BLaER1 treated with 17β-estradiol and CSF1 and Interleukin-3, amounts not matched to agents 10 nM and 100 nM (cell line): ENCODE results near the gene PBX1.

Experiments used
- H3K27ac ChIP-seq, 11 experiments: shearing (Covaris generic); formaldehyde crosslinking; 2 replicates each; pipeline ENCODE4 v1.8.1; 2022
- H3K27me3 ChIP-seq, 11 experiments: shearing (Covaris generic); formaldehyde crosslinking; 2 replicates each; pipeline ENCODE4 v1.8.1; 2022
- H3K36me3 ChIP-seq, 11 experiments: shearing (Covaris generic); formaldehyde crosslinking; 2 replicates each; pipeline ENCODE4 v1.8.1; 2022
- H3K4me1 ChIP-seq, 10 experiments: shearing (Covaris generic); formaldehyde crosslinking; 2 replicates each; pipeline ENCODE4 v1.8.1; 2022
- H3K4me2 ChIP-seq, 11 experiments: shearing (Covaris generic); formaldehyde crosslinking; 2 replicates each; pipeline ENCODE4 v1.8.1; 2022
- H3K4me3 ChIP-seq, 10 experiments: shearing (Covaris generic); formaldehyde crosslinking; 2 replicates each; pipeline ENCODE4 v1.8.1; 2022
- H3K9ac ChIP-seq, 11 experiments: shearing (Covaris generic); formaldehyde crosslinking; 2 replicates each; pipeline ENCODE4 v1.8.1; 2022
- H3K9me3 ChIP-seq, 11 experiments: shearing (Covaris generic); formaldehyde crosslinking; replicated peaks in 1 of 11; 2 replicates each; pipeline ENCODE4 v1.8.1; 2022
- H4K20me1 ChIP-seq, 11 experiments: shearing (Covaris generic); formaldehyde crosslinking; 2 replicates each; pipeline ENCODE4 v1.8.1; 2022
- Cebpa-rat ChIP-seq, 11 experiments: shearing (Covaris generic); IDR thresholded peaks; 2 replicates each; pipeline ENCODE4 v1.8.1; 2022

The PBX1 gene

DNA sequence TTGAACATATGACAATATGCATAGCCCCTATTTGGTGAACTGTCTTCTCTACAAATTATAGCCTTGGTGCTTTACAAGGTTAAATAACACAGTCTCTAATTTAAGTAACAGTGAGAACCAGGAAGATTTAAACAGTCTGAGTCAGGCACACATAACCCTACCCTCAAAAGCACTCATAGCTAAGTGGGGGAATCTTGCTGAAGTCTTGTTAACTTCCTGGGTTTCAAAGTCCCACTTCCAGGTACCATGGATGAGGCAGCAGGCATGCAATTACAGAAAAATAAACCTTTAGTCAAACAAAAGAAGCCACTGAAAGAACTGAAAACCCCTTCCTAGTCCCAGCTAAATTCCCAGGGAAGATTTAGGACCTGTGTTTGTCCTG lies 147.6 kb downstream of the PBX1 start:
- Histone ChIP-seq H3K9ac (no peak overlapping the region), H3K27me3 (no peaks in the 10 kb centered on the region), H3K36me3 (peaks cover 5 to 81% (median 58%) of the 10 kb centered on the region in 11 experiments; a peak in 21 of 22 replicates), H3K4me1 (peaks cover 0 to 53% (median 13%) of the 10 kb centered on the region in 10 experiments; a peak in 14 of 20 replicates), H3K9me3 (no peaks in the 10 kb centered on the region), H3K27ac (no peak overlapping the region), H4K20me1 (peaks cover 0 to 96% (median 42%) of the 10 kb centered on the region in 11 experiments; a peak in 18 of 22 replicates), H3K4me3 (no peak overlapping the region), H3K4me2 (peak overlapping the region in 1 of 11 experiments; percentile 21; a peak in 1 of 22 replicates)
- no peak for TF ChIP-seq Cebpa-rat (IDR thresholded peaks at IDR 0.05)

GRCh38 chr1:164707868-164708331 lies 148.9 kb downstream of the PBX1 start:
- H4K20me1 ChIP-seq, result peaks cover 0 to 96% (median 54%) of the 10 kb centered on the region in 11 experiments; a peak in 19 of 22 replicates
- TF ChIP-seq Cebpa-rat (IDR thresholded peaks at IDR 0.05), result no peak
- H3K36me3 ChIP-seq, result peaks cover 14 to 83% (median 61%) of the 10 kb centered on the region in 11 experiments
- H3K9ac ChIP-seq, result no peak overlapping the region
- H3K9me3 ChIP-seq, result no peaks in the 10 kb centered on the region
- peak overlapping the region in 2 of 11 experiments; percentile 66 to 68; a peak in 4 of 22 replicates for H3K4me2 ChIP-seq
- peaks cover 7 to 53% (median 18%) of the 10 kb centered on the region in 10 experiments; a peak in 18 of 20 replicates for H3K4me1 ChIP-seq
- H3K4me3 ChIP-seq, result no peak overlapping the region
- H3K27me3 ChIP-seq, result peaks cover 0 to 9% (median 0%) of the 10 kb centered on the region in 11 experiments; a peak in 5 of 22 replicates
- H3K27ac ChIP-seq, result no peak overlapping the region

- peak overlapping the region in 6 of 11 experiments; percentile 16 to 68 (median 54); a peak in 11 of 22 replicates for H3K4me2 ChIP-seq
- no peaks in the 10 kb centered on the region for H3K9me3 ChIP-seq
- H4K20me1 ChIP-seq, result peaks cover 0 to 96% (median 61%) of the 10 kb centered on the region in 11 experiments; a peak in 20 of 22 replicates
- H3K9ac ChIP-seq, result no peak overlapping the region
- TF ChIP-seq Cebpa-rat (IDR thresholded peaks at IDR 0.05), result no peak
- H3K36me3 ChIP-seq, result peaks cover 17 to 83% (median 56%) of the 10 kb centered on the region in 11 experiments
- peaks cover 0 to 16% (median 0%) of the 10 kb centered on the region in 11 experiments; a peak in 5 of 22 replicates for H3K27me3 ChIP-seq
- H3K27ac ChIP-seq, result peak overlapping the region in 1 of 11 experiments; percentile 21; a peak in 1 of 22 replicates
- no peak overlapping the region for H3K4me3 ChIP-seq
- H3K4me1 ChIP-seq, result peaks cover 10 to 53% (median 22%) of the 10 kb centered on the region in 10 experiments; a peak in 18 of 20 replicates
Observed at GRCh38 chr1:164708596-164708995, 149.6 kb downstream of the PBX1 start.

DNA sequence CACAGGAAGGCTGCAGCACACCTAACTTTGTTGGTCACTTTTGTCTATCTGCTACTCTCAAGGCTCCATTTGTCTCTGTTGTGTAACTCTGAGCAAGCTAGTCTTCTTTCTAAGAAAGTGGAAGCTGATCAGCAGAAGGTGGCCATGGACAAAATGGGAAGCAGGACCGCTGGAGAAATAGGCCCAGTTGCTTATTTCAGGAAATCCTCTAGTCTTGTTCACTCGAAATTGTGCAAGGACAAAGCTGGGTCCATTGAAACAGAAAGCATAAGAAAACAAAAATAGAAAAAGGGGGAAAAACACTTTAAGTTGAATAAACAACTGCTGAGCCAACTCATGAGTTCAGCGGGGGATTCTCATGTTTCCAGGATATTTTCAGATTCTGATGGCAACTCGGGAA lies 150.1 kb downstream of the PBX1 start:
- peak in 2 of 11 experiments; percentile 25 to 27; a peak in 3 of 22 replicates for TF ChIP-seq Cebpa-rat (IDR thresholded peaks at IDR 0.05)
- peak overlapping the region in 2 of 11 experiments; percentile 9 to 21; a peak in 2 of 22 replicates for H3K27ac ChIP-seq
- peaks cover 10 to 55% (median 22%) of the 10 kb centered on the region in 10 experiments; a peak in 18 of 20 replicates for H3K4me1 ChIP-seq
- peaks cover 20 to 83% (median 57%) of the 10 kb centered on the region in 11 experiments for H3K36me3 ChIP-seq
- H4K20me1 ChIP-seq, result peaks cover 0 to 95% (median 67%) of the 10 kb centered on the region in 11 experiments; a peak in 21 of 22 replicates
- peaks cover 0 to 21% (median 0%) of the 10 kb centered on the region in 11 experiments; a peak in 7 of 22 replicates for H3K27me3 ChIP-seq
- H3K4me2 ChIP-seq, result peak overlapping the region in 6 of 11 experiments; percentile 16 to 68 (median 54); a peak in 11 of 22 replicates
- H3K9ac ChIP-seq, result no peak overlapping the region
- H3K4me3 ChIP-seq, result no peak overlapping the region
- no peaks in the 10 kb centered on the region for H3K9me3 ChIP-seq

- H3K27ac ChIP-seq, result peak overlapping the region in 1 of 11 experiments; percentile 9; a peak in 1 of 22 replicates
- TF ChIP-seq Cebpa-rat (IDR thresholded peaks at IDR 0.05), result no peak
- peaks cover 20 to 89% (median 57%) of the 10 kb centered on the region in 11 experiments for H3K36me3 ChIP-seq
Observed at GRCh38 chr1:164709541-164710278, 150.7 kb downstream of the PBX1 start.

GRCh38 chr1:164712131-164713036 lies 153.4 kb downstream of the PBX1 start:
- Histone ChIP-seq H4K20me1 (peaks cover 0 to 96% (median 74%) of the 10 kb centered on the region in 11 experiments; a peak in 21 of 22 replicates), H3K9me3 (no peaks in the 10 kb centered on the region), H3K27ac (peak overlapping the region in 3 of 11 experiments; percentile 5 to 42 (median 22); a peak in 2 of 22 replicates), H3K9ac (no peak overlapping the region), H3K4me2 (peak overlapping the region in 6 of 11 experiments; percentile 4 to 28 (median 16); a peak in 6 of 22 replicates), H3K4me1 (peaks cover 32 to 70% (median 42%) of the 10 kb centered on the region in 10 experiments), H3K27me3 (peaks cover 0 to 34% (median 0%) of the 10 kb centered on the region in 11 experiments; a peak in 7 of 22 replicates), H3K36me3 (peaks cover 20 to 88% (median 57%) of the 10 kb centered on the region in 11 experiments), H3K4me3 (no peak overlapping the region)
- no peak for TF ChIP-seq Cebpa-rat (IDR thresholded peaks at IDR 0.05)

More at GRCh38 chr1:164709541-164710278, 150.7 kb downstream of the PBX1 start:
- Histone ChIP-seq H3K4me3 (no peak overlapping the region), H3K9ac (no peak overlapping the region), H3K9me3 (no peaks in the 10 kb centered on the region), H4K20me1 (peaks cover 0 to 96% (median 73%) of the 10 kb centered on the region in 11 experiments; a peak in 21 of 22 replicates), H3K4me1 (peaks cover 10 to 61% (median 22%) of the 10 kb centered on the region in 10 experiments; a peak in 18 of 20 replicates), H3K4me2 (peak overlapping the region in 5 of 11 experiments; percentile 38 to 68 (median 56); a peak in 9 of 22 replicates), H3K27me3 (peaks cover 0 to 26% (median 0%) of the 10 kb centered on the region in 11 experiments; a peak in 7 of 22 replicates)

DNA sequence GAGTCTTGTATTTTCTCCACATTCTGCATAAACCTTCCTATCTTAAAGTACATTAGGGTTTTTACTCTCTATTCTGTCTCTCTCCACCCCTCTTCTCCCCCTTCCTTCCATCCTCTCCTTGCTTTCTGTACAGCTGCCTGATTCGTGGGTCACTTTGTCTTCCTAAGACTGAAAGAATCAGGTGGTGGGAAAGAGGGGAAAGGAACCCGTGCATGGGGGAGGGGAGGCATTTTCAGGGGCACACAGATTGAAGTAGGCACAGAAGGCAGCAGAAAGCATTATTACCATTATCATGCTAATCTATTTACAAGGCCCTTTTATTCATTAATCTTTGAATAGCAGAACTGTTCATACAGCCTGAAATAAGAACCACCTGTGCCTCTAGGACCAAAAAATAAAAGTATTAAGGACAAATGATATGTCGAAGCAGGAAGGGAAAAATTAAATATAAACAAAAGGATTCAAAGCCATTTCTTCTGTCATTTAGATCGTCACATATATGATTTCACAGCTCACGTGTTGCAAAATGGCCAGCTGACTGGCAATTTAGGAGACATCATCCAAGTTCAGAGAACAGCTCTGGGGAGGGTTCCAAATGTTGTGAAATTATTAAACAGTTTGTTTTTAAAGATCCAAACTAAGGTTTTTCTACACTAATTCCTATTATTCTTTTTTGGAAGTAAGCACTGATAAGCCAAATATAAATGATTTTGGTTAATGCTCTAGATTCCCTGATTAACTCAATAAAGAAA lies 154.6 kb downstream of the PBX1 start:
- Histone ChIP-seq H4K20me1 (peaks cover 0 to 96% (median 77%) of the 10 kb centered on the region in 11 experiments; a peak in 21 of 22 replicates), H3K36me3 (peaks cover 17 to 87% (median 48%) of the 10 kb centered on the region in 11 experiments), H3K9me3 (no peaks in the 10 kb centered on the region), H3K27me3 (peaks cover 0 to 43% (median 0%) of the 10 kb centered on the region in 11 experiments; a peak in 7 of 22 replicates), H3K4me1 (peaks cover 44 to 70% (median 52%) of the 10 kb centered on the region in 10 experiments), H3K9ac (no peak overlapping the region), H3K4me2 (no peak overlapping the region; a peak in 1 of 22 replicates), H3K4me3 (no peak overlapping the region), H3K27ac (no peak overlapping the region)
- TF ChIP-seq Cebpa-rat (IDR thresholded peaks at IDR 0.05), result no peak
